WTC11 (cell line): ENCODE measurements around the gene SBK1. TPM values are rescaled to one million over a fixed set of nuclear protein-coding genes. Genes with fewer than 3 reads are reported as not detected.

Source experiments
- ATAC-seq: fragments of 200-7000 bp; cut with Tn5 transposase; 2 replicates; pipeline ENCODE4 v1.10.0; 2021; ENCODE audit warnings: mild to moderate bottlenecking, moderate library complexity
- CTCF ChIA-PET: fragments of 300-600 bp; sonication (Branson Sonifier 250); formaldehyde crosslinking; loops from one replicate; lab custom pipeline; 2021; ENCODE audit warnings: antibody characterized with exemption; lab: Charles Lee
- POLR2A ChIA-PET: fragments of 350-600 bp; sonication (Branson Sonifier 250); formaldehyde crosslinking; loops from one replicate; lab custom pipeline; 2021; ENCODE audit warnings: antibody characterized with exemption; lab: Charles Lee
- DNase-seq: peaks from one replicate; pipeline ENCODE4 v3.0.0; 2021; ENCODE audit warnings: low spot score
- H3K27ac Mint-ChIP-seq: 2 replicates; pipeline ENCODE4 v1.8.0; 2021; ENCODE audit warnings: mixed read lengths
- H3K27me3 Mint-ChIP-seq: 2 replicates; pipeline ENCODE4 v1.8.0; 2021; ENCODE audit warnings: low read depth, mild to moderate bottlenecking, moderate library complexity, mixed read lengths
- H3K36me3 Mint-ChIP-seq: 2 replicates; pipeline ENCODE4 v1.8.0; 2021; ENCODE audit warnings: mixed read lengths
- H3K4me1 Mint-ChIP-seq: 2 replicates; pipeline ENCODE4 v1.8.0; 2022; ENCODE audit warnings: mixed read lengths
- H3K4me3 Mint-ChIP-seq: 2 replicates; pipeline ENCODE4 v1.8.0; 2021; ENCODE audit warnings: mild to moderate bottlenecking, moderate library complexity, mixed read lengths
- H3K9me3 Mint-ChIP-seq: 2 replicates; pipeline ENCODE4 v1.8.0; 2021; ENCODE audit warnings: mixed read lengths
- ARID4B ChIP-seq: sonication (generic); formaldehyde crosslinking; IDR thresholded peaks from 2 replicates; pipeline ENCODE4 v1.8.0; 2023; ENCODE audit warnings: missing genetic modification reagents, mild to moderate bottlenecking, borderline replicate concordance
- CTCF ChIP-seq: fragments of 200-600 bp; IDR thresholded peaks from 2 replicates; pipeline ENCODE4 v1.8.0; 2022; ENCODE audit warnings: antibody characterized with exemption
- ELF4 ChIP-seq: sonication (generic); formaldehyde crosslinking; IDR thresholded peaks from 2 replicates; pipeline ENCODE4 v1.8.1; 2022; ENCODE audit warnings: low read depth, mild to moderate bottlenecking, moderate library complexity, missing genetic modification reagents
- HMGA2 ChIP-seq: fragments of 250-450 bp; sonication (Bioruptor Pico); IDR thresholded peaks from 2 replicates; pipeline ENCODE4 v1.4.0; 2021; ENCODE audit warnings: mild to moderate bottlenecking, moderate library complexity
- RORB ChIP-seq: fragments of 250-450 bp; sonication (Bioruptor Pico); IDR thresholded peaks from 2 replicates; pipeline ENCODE4 v1.9.0; 2021; ENCODE audit warnings: mild to moderate bottlenecking
- SP1 ChIP-seq: sonication (generic); formaldehyde crosslinking; conservative IDR thresholded peaks from 2 replicates; pipeline ENCODE4 v1.8.1; 2022; ENCODE audit warnings: missing genetic modification reagents
- USF2 ChIP-seq: sonication (generic); formaldehyde crosslinking; IDR thresholded peaks from 2 replicates; pipeline ENCODE4 v1.8.1; 2023; ENCODE audit warnings: mild to moderate bottlenecking, missing genetic modification reagents, moderate library complexity
- ZMAT4 ChIP-seq: fragments of 250-450 bp; sonication (Bioruptor Pico); IDR thresholded peaks from 2 replicates; pipeline ENCODE4 v1.9.0; 2021; ENCODE audit warnings: mild to moderate bottlenecking
- ZNF232 ChIP-seq: sonication (generic); formaldehyde crosslinking; IDR thresholded peaks from 2 replicates; pipeline ENCODE4 v1.8.0; 2022; ENCODE audit warnings: mild to moderate bottlenecking, missing genetic modification reagents
- ZNF416 ChIP-seq: fragments of 250-450 bp; sonication (Bioruptor Pico); IDR thresholded peaks from 2 replicates; pipeline ENCODE4 v1.9.0; 2021; ENCODE audit warnings: mild to moderate bottlenecking, inconsistent platforms
- ZNF423 ChIP-seq: fragments of 250-450 bp; sonication (Bioruptor Pico); IDR thresholded peaks from 2 replicates; pipeline ENCODE4 v2.1.2; 2022; ENCODE audit warnings: mild to moderate bottlenecking, moderate library complexity
- ZNF512 ChIP-seq: sonication (generic); formaldehyde crosslinking; IDR thresholded peaks from 2 replicates; pipeline ENCODE4 v1.8.1; 2022; ENCODE audit warnings: missing genetic modification reagents, borderline replicate concordance
- ZNF671 ChIP-seq: fragments of 250-450 bp; sonication (Bioruptor Pico); IDR thresholded peaks from 2 replicates; pipeline ENCODE4 v1.8.0; 2021; ENCODE audit warnings: mild to moderate bottlenecking
- total RNA-seq: library from RNA; stranded (reverse); gene quantifications from 3 replicates; pipeline ENCODE4 v1.2.3, GENCODE V29; 2021

The SBK1 gene
- total RNA-seq, 1 experiment from 2014 or later = 85.7 TPM

GRCh38 chr16:28307936-28308335 lies 15.6 kb downstream of the SBK1 start:
- no peak for TF ChIP-seq CTCF
- TF ChIP-seq ELF4 (CRISPR knock-in tag) = no peak
- TF ChIP-seq, all 79 proteins: peak for 0
- Mint-ChIP-seq H3K27me3 (no peaks in the 10 kb centered on the region), H3K36me3 (peaks cover 39% of the 10 kb centered on the region), H3K4me3 (no peak overlapping the region), H3K27ac (no peak overlapping the region), H3K9me3 (no peaks in the 10 kb centered on the region; the same call in 1 of the 2 replicates), H3K4me1 (no peaks in the 10 kb centered on the region)
- no peak for DNase-seq
- CTCF ChIA-PET = interaction anchor here (2.2 kb wide), 1 partner anchor 13 kb away, joined by 8 read pairs; no protein-coding TSS in a partner anchor
- POLR2A ChIA-PET = no interaction called here
- no peak for ATAC-seq

GRCh38 chr16:28308794-28309584 lies 16.7 kb downstream of the SBK1 start:
- Mint-ChIP-seq H3K4me1 (no peaks in the 10 kb centered on the region), H3K9me3 (no peaks in the 10 kb centered on the region; the same call in 1 of the 2 replicates), H3K27me3 (no peaks in the 10 kb centered on the region), H3K4me3 (no peak overlapping the region), H3K27ac (no peak overlapping the region), H3K36me3 (peaks cover 36% of the 10 kb centered on the region)
- CTCF ChIA-PET = interaction anchor here (0.5 to 2.2 kb wide), 3 partner anchors 12 to 759 kb away, joined by 3 to 8 read pairs (median 4); partner anchors contain the start of genes GTF3C1 and KATNIP
- POLR2A ChIA-PET = interaction anchor here (0.6 kb wide), 1 partner anchor 14 kb away, joined by 9 read pairs; no protein-coding TSS in a partner anchor
- DNase-seq (no peak), ATAC-seq (no peak)
- TF ChIP-seq ZMAT4 (CRISPR knock-in tag) = no peak

- Mint-ChIP-seq H3K4me3 (no peak overlapping the region), H3K27me3 (no peaks in the 10 kb centered on the region), H3K36me3 (peaks cover 35% of the 10 kb centered on the region), H3K4me1 (no peaks in the 10 kb centered on the region), H3K9me3 (no peaks in the 10 kb centered on the region; the same call in 1 of the 2 replicates), H3K27ac (no peak overlapping the region)
- ChIA-PET POLR2A (no interaction called here), CTCF (interaction anchor here (4.4 kb wide), 1 partner anchor 12 kb away, joined by 18 read pairs; no protein-coding TSS in a partner anchor)
- ATAC-seq (no peak), DNase-seq (no peak)
- TF ChIP-seq ZNF232 (no peak), ZNF423 (CRISPR knock-in tag) (no peak), ZNF512 (CRISPR knock-in tag) (no peak), ZNF416 (CRISPR knock-in tag) (no peak), SP1 (CRISPR knock-in tag) (no peak), USF2 (no peak), ARID4B (CRISPR knock-in tag) (no peak), HMGA2 (no peak), CTCF (no peak), RORB (no peak), ZNF671 (CRISPR knock-in tag) (no peak)
Observed at GRCh38 chr16:28309811-28310311, 17.5 kb downstream of the SBK1 start.
